IMR-90 (cell line): ENCODE data around the gene PDZD7. TPM values are rescaled to one million over a fixed set of nuclear protein-coding genes. Genes with fewer than 3 reads are reported as not detected.

Source experiments
- ATAC-seq: fragments of 200-7000 bp; cut with Tn5 transposase; 2 replicates; pipeline ENCODE4 v1.9.1; 2020; ENCODE audit warnings: low read depth, mild to moderate bottlenecking, moderate library complexity
- BruUV-seq: library from RNA; stranded (reverse); fragments of 400-500 nt; replicated peaks from 2 replicates; lab custom pipeline; 2021; lab: Mats Ljungman, UMichigan
- CTCF ChIA-PET: fragments of 300-600 bp; formaldehyde crosslinking; extraction: SDS; loops from one replicate; lab custom pipeline; 2021; ENCODE audit warnings: antibody characterized with exemption; lab: Yijun Ruan, JAX
- POLR2A ChIA-PET: fragments of 300-600 bp; sonication (Branson Sonifier 250); formaldehyde crosslinking; loops from one replicate; lab custom pipeline; 2022; ENCODE audit warnings: antibody characterized with exemption; ENCODE audit not compliant: unreplicated experiment; lab: Charles Lee
- DNase-seq: peaks from one replicate; pipeline ENCODE4 v3.0.0; 2013
- H2AFZ ChIP-seq: replicated peaks from 2 replicates; pipeline ENCODE3; 2013; ENCODE audit warnings: low read length, mild to moderate bottlenecking; ENCODE audit not compliant: poor library complexity
- H2AK5ac ChIP-seq: 2 replicates; pipeline ENCODE4 v1.6.1; 2013; ENCODE audit warnings: low read depth, low read length, inconsistent platforms
- H2AK9ac ChIP-seq: replicated peaks from 2 replicates; pipeline ENCODE3; 2013; ENCODE audit warnings: mild to moderate bottlenecking, low read depth, low read length, moderate library complexity; ENCODE audit not compliant: poor library complexity
- H2BK120ac ChIP-seq: 2 replicates; pipeline ENCODE4 v1.6.1; 2013; ENCODE audit warnings: low read depth, low read length, inconsistent platforms
- H2BK15ac ChIP-seq: 3 replicates; pipeline ENCODE4 v1.6.1; 2013; ENCODE audit warnings: low read depth, low read length, inconsistent platforms
- H2BK20ac ChIP-seq: 2 replicates; pipeline ENCODE4 v1.6.1; 2013; ENCODE audit warnings: low read depth, mild to moderate bottlenecking, inconsistent platforms, low read length, moderate library complexity
- H2BK5ac ChIP-seq: 2 replicates; pipeline ENCODE4 v1.6.1; 2013; ENCODE audit warnings: mild to moderate bottlenecking, low read depth, low read length, inconsistent platforms; ENCODE audit not compliant: poor library complexity, severe bottlenecking
- H3K14ac ChIP-seq: replicated peaks from 2 replicates; pipeline ENCODE4 v1.6.1; 2013; ENCODE audit warnings: low read depth, low read length, inconsistent platforms
- H3K18ac ChIP-seq: 2 replicates; pipeline ENCODE4 v1.6.1; 2013; ENCODE audit warnings: low read depth, low read length, control low read depth
- H3K23ac ChIP-seq: 2 replicates; pipeline ENCODE4 v1.6.1; 2013; ENCODE audit warnings: low read depth, low read length, inconsistent platforms
- H3K27ac ChIP-seq: 2 replicates; pipeline ENCODE4 v1.5.1; 2013; ENCODE audit warnings: mild to moderate bottlenecking, control low read depth, low read length; ENCODE audit not compliant: insufficient read depth
- H3K27me3 ChIP-seq: 2 replicates; pipeline ENCODE4 v1.6.1; 2013; ENCODE audit warnings: low read length; ENCODE audit not compliant: control insufficient read depth, insufficient read depth
- H3K36me3 ChIP-seq: 2 replicates; pipeline ENCODE4 v1.6.1; 2013; ENCODE audit warnings: low read length, mixed read lengths; ENCODE audit not compliant: control insufficient read depth, insufficient read depth
- H3K4ac ChIP-seq: 2 replicates; pipeline ENCODE4 v1.6.1; 2013; ENCODE audit warnings: low read depth, low read length, inconsistent platforms
- H3K4me1 ChIP-seq: 2 replicates; pipeline ENCODE4 v1.6.1; 2013; ENCODE audit warnings: low read length, mixed read lengths; ENCODE audit not compliant: control insufficient read depth, insufficient read depth
- H3K4me2 ChIP-seq: 2 replicates; pipeline ENCODE4 v1.6.1; 2013; ENCODE audit warnings: low read depth, mild to moderate bottlenecking, control low read depth, low read length, moderate library complexity
- H3K4me3 ChIP-seq: 2 replicates; pipeline ENCODE4 v1.5.1; 2013; ENCODE audit warnings: low read depth, mild to moderate bottlenecking, control low read depth, low read length, moderate library complexity; ENCODE audit not compliant: insufficient read depth
- H3K56ac ChIP-seq: 2 replicates; pipeline ENCODE4 v1.6.1; 2013; ENCODE audit warnings: low read length, inconsistent platforms; ENCODE audit not compliant: insufficient read depth; ENCODE audit errors: extremely low read depth
- H3K79me1 ChIP-seq, 2 experiments: 2 replicates each; pipeline ENCODE4 v1.6.1; 2013; ENCODE audit warnings: low read length in 2 of 2, inconsistent platforms in 1 of 2, low read depth in 1 of 2
- H3K9ac ChIP-seq: 2 replicates; pipeline ENCODE4 v1.6.1; 2013; ENCODE audit warnings: low read depth, low read length, control low read depth
- H3K9me1 ChIP-seq: 2 replicates; pipeline ENCODE4 v1.6.1; 2013; ENCODE audit warnings: low read length, inconsistent platforms; ENCODE audit not compliant: insufficient read depth
- H3K9me3 ChIP-seq: 2 replicates; pipeline ENCODE4 v1.6.1; 2013; ENCODE audit warnings: low read length; ENCODE audit not compliant: control insufficient read depth, insufficient read depth
- H4K20me1 ChIP-seq: 2 replicates; pipeline ENCODE4 v1.6.1; 2013; ENCODE audit warnings: low read length, inconsistent platforms; ENCODE audit not compliant: insufficient read depth
- H4K5ac ChIP-seq: 2 replicates; pipeline ENCODE4 v1.6.1; 2013; ENCODE audit warnings: mild to moderate bottlenecking, low read depth, low read length, control low read depth
- H4K8ac ChIP-seq, 2 experiments: 2 replicates each; pipeline ENCODE4 v1.6.1; 2013; ENCODE audit warnings: low read depth in 2 of 2, low read length in 2 of 2, control low read depth in 1 of 2, inconsistent platforms in 1 of 2
- H4K91ac ChIP-seq: 2 replicates; pipeline ENCODE4 v1.6.1; 2013; ENCODE audit warnings: low read depth, low read length, inconsistent platforms; ENCODE audit not compliant: insufficient read depth
- CTCF ChIP-seq: conservative IDR thresholded peaks from 2 replicates; pipeline ENCODE4 v1.5.1; 2012; ENCODE audit warnings: mild to moderate bottlenecking, low read depth, low read length, improper control_type of control experiment
- FOS ChIP-seq: fragments of 150-350 bp; IDR thresholded peaks from 2 replicates; pipeline ENCODE4 v1.6.1; 2016; ENCODE audit warnings: low read depth, low read length
- NFE2L2 ChIP-seq: fragments of 150-350 bp; IDR thresholded peaks from 2 replicates; pipeline ENCODE4 v1.6.1; 2016; ENCODE audit warnings: low read depth, mild to moderate bottlenecking, low read length
- RAD21 ChIP-seq: IDR thresholded peaks from 2 replicates; pipeline ENCODE4 v1.6.1; 2012; ENCODE audit warnings: low read length, improper control_type of control experiment
- USF2 ChIP-seq: fragments of 150-350 bp; IDR thresholded peaks from 2 replicates; pipeline ENCODE4 v1.6.1; 2017; ENCODE audit warnings: mild to moderate bottlenecking, antibody characterized with exemption, low read length, low read depth
- WGBS, 2 experiments: methylation state at CpG; one replicate each; pipeline versions ENCODE4 v1.1.5 to v1.1.7; 2013; ENCODE audit warnings: missing lambda C conversion rate in 2 of 2; ENCODE audit not compliant: insufficient read length in 1 of 2; ENCODE audit errors: extremely low coverage in 2 of 2; 5-methylcytosine and 5-hydroxymethylcytosine counted together
- dilution Hi-C: fragments of 300-500 bp; cut with HindIII; formaldehyde crosslinking; loops from one replicate; pipeline ENCODE4 v1.14.3; 2018; ENCODE audit warnings: low sequenced_read_pairs; ENCODE audit not compliant: unreplicated experiment
- in situ Hi-C: fragments of 300-500 bp; cut with MboI; formaldehyde crosslinking; loops from 3 replicates; pipeline ENCODE4 v1.14.3; 2019; ENCODE audit warnings: low sequenced_read_pairs, inconsistent platforms, mixed read lengths
- intact Hi-C: fragments of 100-400 bp; cut with micrococcal nuclease; formaldehyde crosslinking; loops from 2 replicates; pipeline ENCODE4 v1.10.0; 2022
- polyA plus RNA-seq, 3 experiments: library from polyadenylated mRNA; depleted of rRNA; stranded (reverse); fragments of >200 nt; gene quantifications; 2 replicates each; pipeline ENCODE4 v1.2.3, GENCODE V29; 2012; ENCODE audit warnings: low replicate concordance in 1 of 3
- total RNA-seq: library from RNA; depleted of rRNA; stranded (reverse); fragments of >200 nt; gene quantifications from 2 replicates; pipeline ENCODE4 v1.2.3, GENCODE V29; 2012

The PDZD7 gene
- total and polyA plus RNA-seq, 2 of the 4 experiments (the other 2 are of a cell fraction): 0.90 to 1.5 TPM

- Histone ChIP-seq H4K20me1 (no peaks in the 10 kb centered on the region), H3K9me3 (no peaks in the 10 kb centered on the region), H3K14ac (peak overlapping the region; percentile 97), H2BK20ac (peak overlapping the region; percentile 33; the same call in 1 of the 2 replicates), H3K36me3 (peaks cover 13% of the 10 kb centered on the region), H2BK120ac (peak overlapping the region; percentile 89), H3K27me3 (peaks cover 2% of the 10 kb centered on the region; the same call in 1 of the 2 replicates), H3K9me1 (peaks cover 8% of the 10 kb centered on the region; the same call in 1 of the 2 replicates), H3K4me1 (peaks cover 11% of the 10 kb centered on the region), H4K91ac (peak overlapping the region; percentile 90), H2BK15ac (peak overlapping the region; percentile 32; the same call in 1 of the 3 replicates), H4K8ac (peak overlapping the region; percentile 86 to 96), H3K79me1 (peaks cover 2 to 8% of the 10 kb centered on the region in 2 experiments; a peak in 1 of 4 replicates), H2AK9ac (peak overlapping the region; percentile 21), H2AFZ (peak overlapping the region; percentile 94), H3K4ac (peak overlapping the region; percentile 93), H3K56ac (peak overlapping the region; percentile 79), H3K4me2 (peak overlapping the region; percentile 74), H2AK5ac (peak overlapping the region; percentile 81), H4K5ac (peak overlapping the region; percentile 27), H3K18ac (peak overlapping the region; percentile 44), H3K9ac (peak overlapping the region; percentile 57), H3K27ac (peak overlapping the region; percentile 72), H3K4me3 (peak overlapping the region; percentile 41), H2BK5ac (peak overlapping the region; percentile 75), H3K23ac (peak overlapping the region; percentile 77; the same call in 1 of the 2 replicates)
- WGBS, 2 experiments: no CpG with 5 or more reads among the region's 2 CpGs
- in situ Hi-C loops: no loop called here
- dilution Hi-C loops: no loop called here
- intact Hi-C loops: no loop called here
- ATAC-seq: no peak
- ChIA-PET CTCF (interaction anchor here (0.8 to 2.1 kb wide), 6 partner anchors 17 to 99 kb away, joined by 3 to 7 read pairs (median 6); no protein-coding TSS in a partner anchor), POLR2A (interaction anchor here (0.8 to 1.2 kb wide), 3 partner anchors 11 to 20 kb away, joined by 3 to 6 read pairs (median 4); partner anchors contain the start of gene KAZALD1)
- no peak for DNase-seq
- BruUV-seq: no TSS peak
- TF ChIP-seq FOS (no peak), USF2 (no peak), CTCF (no peak), NFE2L2 (no peak), RAD21 (no peak)
Observed at GRCh38 chr10:101043363-101043707, 12.4 kb upstream of the PDZD7 start.
